KMS-11 (cell line): Measurements from ENCODE around the gene TUBD1.

Experiments used
- H2AFZ ChIP-seq: fragments of 200-600 bp; sonication (generic); 2 replicates; pipeline ENCODE4 v1.6.1; 2016; ENCODE audit warnings: antibody characterized with exemption, mixed run types, low read depth
- H3K27ac ChIP-seq: fragments of 200-600 bp; sonication (generic); 2 replicates; pipeline ENCODE4 v1.6.1; 2016; ENCODE audit warnings: mild to moderate bottlenecking, mixed run types
- H3K27me3 ChIP-seq: fragments of 200-600 bp; sonication (generic); 2 replicates; pipeline ENCODE4 v1.6.1; 2017; ENCODE audit warnings: mild to moderate bottlenecking, low read depth, mixed run types, moderate library complexity; ENCODE audit not compliant: insufficient read depth
- H3K36me3 ChIP-seq: fragments of 200-600 bp; sonication (generic); 2 replicates; pipeline ENCODE4 v1.6.1; 2017; ENCODE audit warnings: mild to moderate bottlenecking, mixed run types; ENCODE audit not compliant: insufficient read depth
- H3K4me1 ChIP-seq: fragments of 200-600 bp; sonication (generic); 2 replicates; pipeline ENCODE4 v1.6.1; 2016; ENCODE audit warnings: mild to moderate bottlenecking, low read depth, mixed run types; ENCODE audit not compliant: poor library complexity, severe bottlenecking
- H3K4me2 ChIP-seq: fragments of 200-600 bp; sonication (generic); 2 replicates; pipeline ENCODE4 v1.7.0; 2016; ENCODE audit warnings: mild to moderate bottlenecking, mixed run types
- H3K4me3 ChIP-seq: fragments of 200-600 bp; sonication (generic); IDR thresholded peaks from 2 replicates; pipeline ENCODE4 v1.6.1; 2017; ENCODE audit warnings: low read depth, low read length, mixed read lengths; ENCODE audit not compliant: insufficient read depth
- H3K79me2 ChIP-seq: fragments of 200-600 bp; sonication (generic); 2 replicates; pipeline ENCODE4 v1.6.1; 2016; ENCODE audit warnings: low read depth, mixed run types; ENCODE audit not compliant: insufficient read depth
- H3K9ac ChIP-seq: fragments of 200-600 bp; sonication (generic); 2 replicates; pipeline ENCODE4 v1.6.1; 2016; ENCODE audit warnings: mild to moderate bottlenecking, mixed run types
- H4K20me1 ChIP-seq: fragments of 200-600 bp; sonication (generic); 2 replicates; pipeline ENCODE4 v1.6.1; 2016; ENCODE audit warnings: mild to moderate bottlenecking, mixed run types; ENCODE audit not compliant: insufficient read depth
- TF ChIP-seq, protein P1 (sequence below): fragments of 200-600 bp; sonication (generic); conservative IDR thresholded peaks from 2 replicates; pipeline ENCODE4 v1.6.1; 2017; ENCODE audit warnings: low read depth, mild to moderate bottlenecking, antibody characterized with exemption, low read length, moderate library complexity, mixed read lengths

Gene TUBD1

DNA sequence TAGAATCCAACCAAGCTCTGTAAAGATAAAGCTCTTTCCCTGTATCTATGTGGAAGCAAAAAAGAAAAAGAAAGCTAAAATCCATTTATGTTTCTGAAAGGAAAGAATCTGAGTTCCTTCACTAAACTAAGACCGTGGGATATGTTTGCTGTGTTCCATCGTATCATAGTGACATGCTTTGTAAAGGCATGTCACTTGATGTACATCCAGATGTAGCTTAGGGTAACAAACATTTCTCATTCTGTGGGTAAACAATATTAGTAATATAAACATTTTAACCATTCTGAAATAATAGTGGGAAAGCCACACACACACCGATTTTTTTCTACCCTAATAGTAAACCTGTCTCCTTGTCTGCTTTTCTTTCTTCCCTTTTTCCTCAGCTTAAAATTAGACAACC lies 78.1 kb downstream of the TUBD1 start:
- H3K27me3 ChIP-seq: no peaks in the 10 kb centered on the region
- H3K79me2 ChIP-seq: no peaks in the 10 kb centered on the region
- TF ChIP-seq, protein P1, sequence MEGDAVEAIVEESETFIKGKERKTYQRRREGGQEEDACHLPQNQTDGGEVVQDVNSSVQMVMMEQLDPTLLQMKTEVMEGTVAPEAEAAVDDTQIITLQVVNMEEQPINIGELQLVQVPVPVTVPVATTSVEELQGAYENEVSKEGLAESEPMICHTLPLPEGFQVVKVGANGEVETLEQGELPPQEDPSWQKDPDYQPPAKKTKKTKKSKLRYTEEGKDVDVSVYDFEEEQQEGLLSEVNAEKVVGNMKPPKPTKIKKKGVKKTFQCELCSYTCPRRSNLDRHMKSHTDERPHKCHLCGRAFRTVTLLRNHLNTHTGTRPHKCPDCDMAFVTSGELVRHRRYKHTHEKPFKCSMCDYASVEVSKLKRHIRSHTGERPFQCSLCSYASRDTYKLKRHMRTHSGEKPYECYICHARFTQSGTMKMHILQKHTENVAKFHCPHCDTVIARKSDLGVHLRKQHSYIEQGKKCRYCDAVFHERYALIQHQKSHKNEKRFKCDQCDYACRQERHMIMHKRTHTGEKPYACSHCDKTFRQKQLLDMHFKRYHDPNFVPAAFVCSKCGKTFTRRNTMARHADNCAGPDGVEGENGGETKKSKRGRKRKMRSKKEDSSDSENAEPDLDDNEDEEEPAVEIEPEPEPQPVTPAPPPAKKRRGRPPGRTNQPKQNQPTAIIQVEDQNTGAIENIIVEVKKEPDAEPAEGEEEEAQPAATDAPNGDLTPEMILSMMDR: no peak
- no peaks in the 10 kb centered on the region for H3K36me3 ChIP-seq
- no peaks in the 10 kb centered on the region for H4K20me1 ChIP-seq
- H3K27ac ChIP-seq: no peak overlapping the region
- no peak overlapping the region for H2AFZ ChIP-seq
- H3K4me3 ChIP-seq: no peak overlapping the region
- no peak overlapping the region for H3K9ac ChIP-seq
- H3K4me1 ChIP-seq: no peaks in the 10 kb centered on the region
- H3K4me2 ChIP-seq: no peak overlapping the region

DNA sequence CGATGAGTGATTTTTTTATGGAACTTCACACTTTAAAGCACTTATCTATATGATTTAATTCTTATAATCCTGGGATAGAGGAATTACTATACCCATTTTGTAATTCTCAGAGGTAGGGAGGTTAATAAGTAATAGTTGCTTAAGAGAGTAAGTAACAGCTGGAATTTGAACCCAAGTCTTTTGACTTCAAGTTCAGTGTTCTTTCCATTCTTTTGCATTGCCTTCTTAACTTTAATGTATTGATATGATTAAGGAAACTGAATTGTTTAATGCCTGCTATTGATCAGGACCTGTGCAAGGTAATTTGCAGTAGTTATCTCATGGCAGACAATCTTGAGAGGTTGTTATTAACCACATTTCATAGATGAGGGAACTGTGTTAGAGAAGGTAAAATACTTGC lies 78.5 kb downstream of the TUBD1 start:
- H3K79me2 ChIP-seq: no peaks in the 10 kb centered on the region
- no peaks in the 10 kb centered on the region for H3K4me1 ChIP-seq
- no peak overlapping the region for H3K27ac ChIP-seq
- no peak overlapping the region for H3K4me2 ChIP-seq
- H2AFZ ChIP-seq: no peak overlapping the region
- no peaks in the 10 kb centered on the region for H3K36me3 ChIP-seq
- no peaks in the 10 kb centered on the region for H4K20me1 ChIP-seq
- TF ChIP-seq, protein P1: no peak
- H3K9ac ChIP-seq: no peak overlapping the region
- H3K27me3 ChIP-seq: no peaks in the 10 kb centered on the region
- no peak overlapping the region for H3K4me3 ChIP-seq

DNA sequence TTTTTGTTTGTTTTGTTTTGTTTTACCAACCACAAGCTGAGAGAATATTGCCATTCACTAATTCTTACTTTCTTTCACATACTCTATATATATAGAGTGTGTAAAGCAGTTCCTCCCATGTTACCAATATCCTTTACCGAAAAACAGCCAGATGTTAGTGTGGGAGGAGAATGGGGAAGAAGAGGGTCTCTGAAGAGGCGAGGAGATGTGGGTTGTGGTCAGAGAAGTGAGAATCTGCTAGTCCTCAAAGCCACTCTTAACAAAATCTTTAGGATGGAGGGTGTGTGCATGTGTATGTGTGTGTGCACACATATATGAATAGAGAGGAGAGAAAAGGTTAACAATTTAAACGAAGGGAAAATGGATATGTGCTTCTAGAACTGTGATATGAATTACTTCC lies 80.6 kb downstream of the TUBD1 start:
- no peak overlapping the region for H3K4me3 ChIP-seq
- no peak overlapping the region for H3K27ac ChIP-seq
- no peak overlapping the region for H3K9ac ChIP-seq
- no peaks in the 10 kb centered on the region for H3K4me1 ChIP-seq
- H3K27me3 ChIP-seq: no peaks in the 10 kb centered on the region
- no peak overlapping the region for H2AFZ ChIP-seq
- no peaks in the 10 kb centered on the region for H3K36me3 ChIP-seq
- TF ChIP-seq, protein P1: no peak
- no peak overlapping the region for H3K4me2 ChIP-seq
- H3K79me2 ChIP-seq: no peaks in the 10 kb centered on the region
- no peaks in the 10 kb centered on the region for H4K20me1 ChIP-seq

DNA sequence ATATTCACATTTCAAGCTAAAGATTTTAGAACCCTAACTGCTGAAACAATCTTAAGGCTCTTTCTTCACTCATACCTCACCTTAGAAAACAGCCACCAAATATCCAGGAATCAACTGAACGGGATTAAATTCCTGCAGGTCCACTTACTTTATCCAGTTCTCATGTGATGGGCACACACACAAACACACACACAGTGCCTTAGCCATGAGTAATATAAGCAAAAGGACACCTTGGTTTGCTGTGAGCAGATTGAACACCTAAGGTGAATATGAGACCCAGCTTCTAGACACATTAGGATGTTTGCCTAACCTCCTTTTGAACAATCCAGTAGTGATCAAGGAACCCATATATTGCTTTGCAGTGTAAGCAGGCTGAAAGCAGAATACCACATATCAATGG lies 81.5 kb downstream of the TUBD1 start:
- Histone ChIP-seq H2AFZ (no peak overlapping the region), H3K79me2 (no peaks in the 10 kb centered on the region), H3K4me3 (no peak overlapping the region), H4K20me1 (no peaks in the 10 kb centered on the region), H3K27ac (no peak overlapping the region), H3K9ac (no peak overlapping the region), H3K4me2 (no peak overlapping the region), H3K36me3 (no peaks in the 10 kb centered on the region), H3K27me3 (no peaks in the 10 kb centered on the region), H3K4me1 (no peaks in the 10 kb centered on the region)
- TF ChIP-seq, protein P1: no peak

DNA sequence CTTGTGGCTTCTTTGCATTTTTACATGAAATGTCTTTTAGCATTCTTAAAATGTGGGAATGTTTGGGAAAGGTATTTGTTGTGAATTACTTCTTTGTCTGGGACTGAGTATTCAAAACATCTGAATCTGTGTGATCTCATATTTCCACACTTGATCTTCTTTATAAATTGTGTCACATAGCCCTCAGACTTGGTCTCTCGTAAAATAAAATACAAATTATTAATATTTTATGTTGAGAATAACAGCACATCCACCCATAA lies 81.9 kb downstream of the TUBD1 start:
- Histone ChIP-seq H3K79me2 (no peaks in the 10 kb centered on the region), H3K4me1 (no peaks in the 10 kb centered on the region), H3K4me2 (no peak overlapping the region), H3K27me3 (no peaks in the 10 kb centered on the region), H2AFZ (no peak overlapping the region), H3K4me3 (no peak overlapping the region), H4K20me1 (no peaks in the 10 kb centered on the region), H3K36me3 (no peaks in the 10 kb centered on the region), H3K9ac (no peak overlapping the region), H3K27ac (no peak overlapping the region)
- TF ChIP-seq, protein P1: no peak
